H1 (cell line): Measurements from ENCODE around the gene CFB. TPM values are rescaled to one million over a fixed set of nuclear protein-coding genes. Genes with fewer than 3 reads are reported as not detected.

Source experiments
- CTCF ChIA-PET: fragments of 300-600 bp; sonication (Branson Sonifier 250); formaldehyde crosslinking; loops from one replicate; lab custom pipeline; 2021; ENCODE audit not compliant: partially characterized antibody; lab: Charles Lee
- POLR2A ChIA-PET: fragments of 300-600 bp; sonication (Branson Sonifier 250); formaldehyde crosslinking; loops from one replicate; lab custom pipeline; 2021; ENCODE audit warnings: inconsistent platforms; ENCODE audit not compliant: partially characterized antibody; lab: Charles Lee
- DNase-seq, 2 experiments: peaks; one replicate each; pipeline versions ENCODE4 v3.0.0 to v3.0.0-alpha.2; 2010 to 2022; ENCODE audit warnings: low spot score in 2 of 2, low read depth in 1 of 2, mixed read lengths in 1 of 2
- FAIRE-seq: peaks from 2 replicates; lab custom pipeline; 2011; peaks lifted over from hg19 to GRCh38; lab: Jason Lieb, UNC
- H2AFZ ChIP-seq: 2 replicates; pipeline ENCODE4 v1.8.1; 2012; ENCODE audit warnings: low read length, inconsistent platforms
- H2AK5ac ChIP-seq: 2 replicates; pipeline ENCODE4 v1.6.1; 2013; ENCODE audit warnings: low read depth, low read length
- H2BK120ac ChIP-seq: replicated peaks from 2 replicates; pipeline ENCODE3; 2013; ENCODE audit warnings: low read depth, low read length, inconsistent platforms
- H2BK12ac ChIP-seq: 2 replicates; pipeline ENCODE4 v1.6.1; 2013; ENCODE audit warnings: low read depth, low read length
- H2BK15ac ChIP-seq: 2 replicates; pipeline ENCODE4 v1.6.1; 2013; ENCODE audit warnings: low read length
- H2BK20ac ChIP-seq: 2 replicates; pipeline ENCODE4 v1.6.1; 2013; ENCODE audit warnings: low read length
- H2BK5ac ChIP-seq: 2 replicates; pipeline ENCODE4 v1.6.1; 2013; ENCODE audit warnings: low read depth, low read length
- H3K14ac ChIP-seq: 2 replicates; pipeline ENCODE4 v1.6.1; 2013; ENCODE audit warnings: inconsistent platforms; ENCODE audit not compliant: insufficient read length
- H3K18ac ChIP-seq: 2 replicates; pipeline ENCODE4 v1.6.1; 2013; ENCODE audit warnings: low read length; ENCODE audit errors: extremely low read depth
- H3K23ac ChIP-seq: 2 replicates; pipeline ENCODE4 v1.6.1; 2013; ENCODE audit warnings: inconsistent platforms; ENCODE audit not compliant: insufficient read length
- H3K23me2 ChIP-seq: 2 replicates; pipeline ENCODE4 v1.6.1; 2013; ENCODE audit warnings: low read depth, low read length
- H3K27ac ChIP-seq: 2 replicates; pipeline ENCODE4 v1.6.1; 2011; ENCODE audit warnings: low read depth, low read length, inconsistent platforms
- H3K27me3 ChIP-seq, 4 experiments: replicated peaks in 1 of 4; 1 replicate in 1 of 4; 2 replicates in 3 of 4; pipeline versions ENCODE4 v1.6.1 to v1.8.1; 2011 to 2013; ENCODE audit warnings: low read length in 3 of 4, mild to moderate bottlenecking in 3 of 4, inconsistent platforms in 2 of 4, mixed read lengths in 2 of 4, moderate library complexity in 1 of 4; ENCODE audit not compliant: control insufficient read depth in 3 of 4, insufficient read depth in 3 of 4; ENCODE audit errors: extremely low read depth in 1 of 4
- H3K36me3 ChIP-seq, 4 experiments: 2 replicates each; pipeline versions ENCODE4 v1.6.1 to v1.8.1; 2011 to 2013; ENCODE audit warnings: mild to moderate bottlenecking in 4 of 4, low read length in 3 of 4, moderate library complexity in 2 of 4, control low read depth in 1 of 4, inconsistent platforms in 1 of 4; ENCODE audit not compliant: insufficient read depth in 4 of 4, control insufficient read depth in 2 of 4
- H3K4ac ChIP-seq: replicated peaks from 2 replicates; pipeline ENCODE3; 2013; ENCODE audit warnings: low read length, low read depth, mixed read lengths, inconsistent platforms; ENCODE audit not compliant: insufficient read length
- H3K4me1 ChIP-seq, 4 experiments: replicated peaks in 1 of 4; 1 replicate in 1 of 4; 2 replicates in 3 of 4; pipeline versions ENCODE4 v1.6.1 to v1.8.1; 2011 to 2013; ENCODE audit warnings: low read length in 3 of 4, inconsistent platforms in 2 of 4, mixed read lengths in 1 of 4; ENCODE audit not compliant: insufficient read depth in 4 of 4, control insufficient read depth in 3 of 4
- H3K4me2 ChIP-seq, 2 experiments: 2 replicates each; pipeline versions ENCODE4 v1.6.1 to v1.8.1; 2011 to 2013; ENCODE audit warnings: low read depth in 2 of 2, low read length in 2 of 2, control low read depth in 1 of 2, inconsistent platforms in 1 of 2, mild to moderate bottlenecking in 1 of 2; ENCODE audit not compliant: insufficient read depth in 1 of 2
- H3K4me3 ChIP-seq, 4 experiments: fragments of 200-600, 300-600 bp in 1 of 4; sonication (generic), shearing (Covaris generic), sonication (Bioruptor Twin) in 1 of 4; 2 replicates each; pipeline versions ENCODE4 v1.5.1 to v1.8.1; 2011 to 2016; ENCODE audit warnings: low read length in 4 of 4, low read depth in 3 of 4, control low read depth in 2 of 4, inconsistent platforms in 2 of 4, mild to moderate bottlenecking in 2 of 4, mixed read lengths in 1 of 4, moderate library complexity in 1 of 4; ENCODE audit not compliant: insufficient read depth in 2 of 4; ENCODE audit errors: extremely low read depth in 1 of 4
- H3K56ac ChIP-seq: replicated peaks from 2 replicates; pipeline ENCODE3; 2013; ENCODE audit warnings: low read depth, mild to moderate bottlenecking, mixed read lengths, low read length, inconsistent platforms; ENCODE audit not compliant: insufficient read length
- H3K79me1 ChIP-seq: 2 replicates; pipeline ENCODE4 v1.6.1; 2013; ENCODE audit warnings: low read depth, low read length, control low read depth
- H3K79me2 ChIP-seq, 2 experiments: 2 replicates each; pipeline versions ENCODE4 v1.6.1 to v1.8.1; 2012 to 2013; ENCODE audit warnings: low read length in 2 of 2, mild to moderate bottlenecking in 2 of 2, inconsistent platforms in 1 of 2; ENCODE audit not compliant: insufficient read depth in 2 of 2, control insufficient read depth in 1 of 2
- H3K9ac ChIP-seq, 4 experiments: replicated peaks in 1 of 4; 1 replicate in 1 of 4; 2 replicates in 3 of 4; pipeline versions ENCODE4 v1.6.1 to v1.8.1; 2011 to 2013; ENCODE audit warnings: low read depth in 3 of 4, low read length in 3 of 4, control low read depth in 2 of 4, mild to moderate bottlenecking in 2 of 4, moderate library complexity in 2 of 4, inconsistent platforms in 1 of 4; ENCODE audit errors: extremely low read depth in 1 of 4
- H3K9me3 ChIP-seq, 2 experiments: 2 replicates each; pipeline versions ENCODE4 v1.6.1 to v1.8.1; 2012 to 2013; ENCODE audit warnings: mild to moderate bottlenecking in 2 of 2, moderate library complexity in 2 of 2, control low read depth in 1 of 2, inconsistent platforms in 1 of 2, low read depth in 1 of 2, low read length in 1 of 2, mixed read lengths in 1 of 2; ENCODE audit not compliant: insufficient read depth in 2 of 2
- H4K20me1 ChIP-seq, 2 experiments: replicated peaks in 1 of 2; 2 replicates each; pipeline versions ENCODE3 to v1.8.1; 2011 to 2013; ENCODE audit warnings: inconsistent platforms in 2 of 2, low read length in 2 of 2, mild to moderate bottlenecking in 1 of 2; ENCODE audit not compliant: insufficient read depth in 2 of 2, control insufficient read depth in 1 of 2
- H4K5ac ChIP-seq: 2 replicates; pipeline ENCODE4 v1.6.1; 2013; ENCODE audit warnings: low read length, low read depth, mixed read lengths, inconsistent platforms; ENCODE audit not compliant: insufficient read length
- H4K8ac ChIP-seq: 2 replicates; pipeline ENCODE4 v1.8.0; 2013; ENCODE audit warnings: mild to moderate bottlenecking, moderate library complexity, low read length, inconsistent platforms; ENCODE audit not compliant: insufficient read depth; ENCODE audit errors: extremely low read depth
- H4K91ac ChIP-seq: replicated peaks from 2 replicates; pipeline ENCODE3; 2013; ENCODE audit warnings: low read length, mixed read lengths, inconsistent platforms; ENCODE audit not compliant: insufficient read length
- CHD1 ChIP-seq: IDR thresholded peaks from 2 replicates; pipeline ENCODE4 v1.6.1; 2012; ENCODE audit warnings: low read depth, low read length, improper control_type of control experiment
- RBBP5 ChIP-seq: IDR thresholded peaks from 2 replicates; pipeline ENCODE4 v1.7.1; 2012; ENCODE audit warnings: low read depth, mild to moderate bottlenecking, inconsistent platforms, low read length, moderate library complexity, borderline replicate concordance
- RFX5 ChIP-seq: IDR thresholded peaks from 2 replicates; pipeline ENCODE4 v1.6.1; 2011; ENCODE audit warnings: low read depth, low read length, improper control_type of control experiment, borderline replicate concordance
- SP4 ChIP-seq: IDR thresholded peaks from 2 replicates; pipeline ENCODE4 v1.6.1; 2012; ENCODE audit warnings: low read length, inconsistent platforms
- TAF7 ChIP-seq: optimal IDR thresholded peaks from 2 replicates; pipeline ENCODE3; 2011; ENCODE audit warnings: low read depth, mild to moderate bottlenecking, inconsistent platforms, low read length, moderate library complexity, borderline replicate concordance
- ZNF274 ChIP-seq: IDR thresholded peaks from 2 replicates; pipeline ENCODE4 v1.7.0; 2012; ENCODE audit warnings: low read length, borderline replicate concordance; ENCODE audit errors: extremely low read depth
- WGBS, 2 experiments: shearing (Covaris generic) in 1 of 2; methylation state at CpG; one replicate each; pipeline versions ENCODE4 v1.1.6 to v1.1.7; 2013 to 2015; ENCODE audit warnings: low lambda C conversion rate in 2 of 2, mixed read lengths in 2 of 2, inconsistent platforms in 1 of 2, low coverage in 1 of 2, missing lambda C conversion rate in 1 of 2; ENCODE audit not compliant: insufficient replicate concordance in 2 of 2, insufficient coverage in 1 of 2, insufficient read length in 1 of 2; ENCODE audit errors: extremely low coverage in 1 of 2, missing lambda C conversion rate in 1 of 2; 5-methylcytosine and 5-hydroxymethylcytosine counted together
- polyA plus RNA-seq, 7 experiments: library from polyadenylated mRNA; depleted of rRNA in 3 of 7; stranded (reverse) in 5 of 7; unstranded in 2 of 7; fragments of >200 nt in 5 of 7; fragments of 200-250 nt in 2 of 7; gene quantifications; 1 replicate in 5 of 7; 2 replicates in 1 of 7; 4 replicates in 1 of 7; pipeline versions ENCODE4 v1.2.1 to v1.2.3, GENCODE V29; 2011 to 2013; ENCODE audit warnings: missing spikeins in 2 of 7, mixed read lengths in 2 of 7
- total RNA-seq: library from RNA; stranded (reverse); fragmentation: NEBNext Ultra II Directional; extraction: Animal tissue kit (Norgen Biotek cat#: 25700); gene quantifications from 2 replicates; pipeline ENCODE4 v1.2.1, GENCODE V29; 2021

The CFB gene
- total and polyA plus RNA-seq, 2 of the 8 experiments (the other 6 are each of a cell fraction or from before 2014, with no cell fraction given) = 0.09 TPM; not detected in 1

- H2BK15ac ChIP-seq = no peak within 1 kb of the TSS
- H3K27me3 ChIP-seq = no peaks in the 10 kb centered on the region
- H2AFZ ChIP-seq = peak within 1 kb of the TSS; percentile 84; the same call in 1 of the 2 replicates
- H3K4ac ChIP-seq = no peak within 1 kb of the TSS
- no peaks in the 10 kb centered on the region for H3K79me1 ChIP-seq
- ChIA-PET CTCF (no interaction called here), POLR2A (interaction anchor here (1.4 kb wide), 1 partner anchor 23 kb away, joined by 4 read pairs; no protein-coding TSS in a partner anchor)
- no peaks in the 10 kb centered on the region for H3K36me3 ChIP-seq
- FAIRE-seq (no peak), DNase-seq (no peak)
- no peak within 1 kb of the TSS for H2AK5ac ChIP-seq
- H3K4me3 ChIP-seq = no peak within 1 kb of the TSS
- H4K8ac ChIP-seq = no peak within 1 kb of the TSS
- no peak within 1 kb of the TSS for H4K5ac ChIP-seq
- no peak within 1 kb of the TSS for H3K9ac ChIP-seq
- no peak within 1 kb of the TSS for H2BK20ac ChIP-seq
- peak within 1 kb of the TSS; percentile 22 for H4K91ac ChIP-seq
- no peaks in the 10 kb centered on the region for H3K4me1 ChIP-seq
- no peak within 1 kb of the TSS for H2BK5ac ChIP-seq
- no peak within 1 kb of the TSS for H3K18ac ChIP-seq
- H3K56ac ChIP-seq = no peak within 1 kb of the TSS
- H3K27ac ChIP-seq = no peak within 1 kb of the TSS
- H3K4me2 ChIP-seq = no peak within 1 kb of the TSS
- no peaks in the 10 kb centered on the region for H4K20me1 ChIP-seq
- no peaks in the 10 kb centered on the region for H3K23me2 ChIP-seq
- 83% methylated on average over 11 of the region's 11 CpGs; no CpG with 5 or more reads in 1 of the 2 experiments for WGBS, 2 experiments
- H3K14ac ChIP-seq = no peak within 1 kb of the TSS
- no peak within 1 kb of the TSS for H2BK120ac ChIP-seq
- H2BK12ac ChIP-seq = no peak within 1 kb of the TSS
- no peak within 1 kb of the TSS for H3K23ac ChIP-seq
- no peaks in the 10 kb centered on the region for H3K9me3 ChIP-seq
- H3K79me2 ChIP-seq = no peaks in the 10 kb centered on the region
- TF ChIP-seq ZNF274 = no peak
- TF ChIP-seq SP4 = no peak
- no peak for TF ChIP-seq RBBP5
- no peak for TF ChIP-seq RFX5
- TF ChIP-seq TAF7 = no peak
- no peak for TF ChIP-seq CHD1
Measured at GRCh38 chr6:31927242-31927862, 18.5 kb upstream of the CFB start, which contains the start of gene C2. TSS of gene C2 (plus strand) at chr6:31927717. CDS start at chr6:31927753, 36 bp downstream.
